GM18909 (cell line): ENCODE results near the gene UTP3.
"Not testable (repeated sequence)": the region's sequence is repeated elsewhere in the genome, so short reads cannot be mapped to it uniquely, and the experiment has no call there.

Experiments
- ATAC-seq: cut with Tn5 transposase; IDR thresholded peaks from one replicate; pipeline ENCODE4 v1.9.1; 2021; ENCODE audit warnings: mild to moderate bottlenecking; ENCODE audit not compliant: unreplicated experiment, poor library complexity

The UTP3 gene

GRCh38 chr4:70681704-70682103, 6.6 kb upstream of the UTP3 start:
- no peak for ATAC-seq

GRCh38 chr4:70682142-70682541, 6.2 kb upstream of the UTP3 start:
- not testable (repeated sequence) for ATAC-seq

- ATAC-seq = no peak
These were observed 940 bp upstream of the UTP3 start for GRCh38 chr4:70687392-70687791.

- peak; percentile 1 for ATAC-seq
These were observed 481 bp downstream of the UTP3 start for GRCh38 chr4:70688795-70689231.

GRCh38 chr4:70691661-70692060, 3.3 kb downstream of the UTP3 start:
- ATAC-seq = no peak

GRCh38 chr4:70694633-70695032, 6.3 kb downstream of the UTP3 start:
- not testable (repeated sequence) for ATAC-seq

- ATAC-seq = not testable (repeated sequence)
These were observed 10.1 kb downstream of the UTP3 start for GRCh38 chr4:70698435-70698834.

- no peak for ATAC-seq
These were observed 12.4 kb downstream of the UTP3 start for GRCh38 chr4:70700712-70701111.

- no peak for ATAC-seq
These were observed 12.9 kb downstream of the UTP3 start for GRCh38 chr4:70701271-70701670.

GRCh38 chr4:70702592-70702991, 14.3 kb downstream of the UTP3 start:
- ATAC-seq = not testable (repeated sequence)

- no peak for ATAC-seq
These were observed 15.4 kb downstream of the UTP3 start for GRCh38 chr4:70703619-70704214.

- ATAC-seq = peak; percentile 70
These were observed 16.0 kb downstream of the UTP3 start for GRCh38 chr4:70704215-70704930.

GRCh38 chr4:70704931-70705182, 16.5 kb downstream of the UTP3 start:
- ATAC-seq = peak; percentile 39

- ATAC-seq = peak; percentile 66
These were observed 17.1 kb downstream of the UTP3 start for GRCh38 chr4:70705183-70706043.

GRCh38 chr4:70706044-70706461, 17.7 kb downstream of the UTP3 start:
- ATAC-seq = no peak

GRCh38 chr4:70706516-70706915, 18.2 kb downstream of the UTP3 start:
- no peak for ATAC-seq

- no peak for ATAC-seq
These were observed 21.4 kb downstream of the UTP3 start for GRCh38 chr4:70709611-70710205.

- ATAC-seq = no peak
These were observed 23.3 kb downstream of the UTP3 start for GRCh38 chr4:70711599-70711998.

- ATAC-seq = no peak
These were observed 23.8 kb downstream of the UTP3 start for GRCh38 chr4:70712150-70712549.

GRCh38 chr4:70712604-70713452, 24.5 kb downstream of the UTP3 start:
- ATAC-seq = peak; percentile 5
